HepG2 (cell line): ENCODE measurements around the gene GSDME. TPM values are rescaled to one million over a fixed set of nuclear protein-coding genes. Genes with fewer than 3 reads are reported as not detected.

Source experiments
- ATAC-seq: fragments of 200-7000 bp; cut with Tn5 transposase; 3 replicates; pipeline ENCODE4 v1.9.1; 2020; ENCODE audit warnings: mild to moderate bottlenecking, moderate library complexity
- BruUV-seq: library from RNA; stranded (reverse); fragments of 400-500 nt; replicated peaks from 2 replicates; lab custom pipeline; 2021; lab: Mats Ljungman, UMichigan
- CTCF ChIA-PET: fragments of 300-600 bp; formaldehyde crosslinking; extraction: SDS; loops from one replicate; lab custom pipeline; 2021; ENCODE audit warnings: low total read pairs, inconsistent platforms, low intra/inter-chr PET ratio; lab: Yijun Ruan, JAX
- POLR2A ChIA-PET: fragments of 350-600 bp; sonication (Branson Sonifier 250); formaldehyde crosslinking; loops from one replicate; lab custom pipeline; 2020; ENCODE audit warnings: antibody characterized with exemption, inconsistent platforms; lab: Yijun Ruan, JAX
- DNase-seq: peaks from one replicate; pipeline ENCODE4 v3.0.0-alpha.2; 2015; ENCODE audit warnings: low spot score
- FAIRE-seq: peaks from 3 replicates; lab custom pipeline; 2011; peaks lifted over from hg19 to GRCh38; lab: Jason Lieb, UNC
- H2AFZ ChIP-seq: one replicate; pipeline ENCODE4 v1.6.1; 2011; ENCODE audit warnings: low read length, inconsistent platforms
- H3K27ac ChIP-seq: fragments of 300-600 bp; 3 replicates; pipeline ENCODE4 v1.8.0; 2011; ENCODE audit warnings: mixed run types, mild to moderate bottlenecking, mixed read lengths, low read length, inconsistent platforms; ENCODE audit not compliant: insufficient read depth; ENCODE audit errors: extremely low read length
- H3K27me3 ChIP-seq, 2 experiments: fragments of 200-600 bp in 1 of 2; 2 replicates in 1 of 2; 3 replicates in 1 of 2; pipeline versions ENCODE4 v1.6.0 to v1.8.0; 2011; ENCODE audit warnings: low read length in 2 of 2, mild to moderate bottlenecking in 2 of 2, moderate library complexity in 2 of 2, inconsistent platforms in 1 of 2; ENCODE audit not compliant: insufficient read depth in 2 of 2, control insufficient read depth in 1 of 2
- H3K36me3 ChIP-seq, 2 experiments: fragments of 200-600 bp in 1 of 2; replicated peaks in 1 of 2; 2 replicates in 1 of 2; 3 replicates in 1 of 2; pipeline versions ENCODE4 v1.5.1 to v1.8.0; 2011; ENCODE audit warnings: low read length in 2 of 2, inconsistent platforms in 1 of 2; ENCODE audit not compliant: insufficient read depth in 2 of 2, control insufficient read depth in 1 of 2
- H3K4me1 ChIP-seq: 2 replicates; pipeline ENCODE4 v1.5.1; 2012; ENCODE audit warnings: low read length, inconsistent platforms; ENCODE audit not compliant: insufficient read depth
- H3K4me2 ChIP-seq: 2 replicates; pipeline ENCODE4 v1.6.0; 2011; ENCODE audit warnings: low read depth, low read length, inconsistent platforms
- H3K4me3 ChIP-seq, 3 experiments: fragments of 200-600 bp in 1 of 3; sonication (generic), shearing (Covaris generic) in 1 of 3; replicated peaks in 1 of 3; 2 replicates each; pipeline ENCODE4 v1.5.1; 2011 to 2016; ENCODE audit warnings: low read length in 3 of 3, inconsistent platforms in 2 of 3, low read depth in 2 of 3, mild to moderate bottlenecking in 2 of 3, control low read depth in 1 of 3, mixed read lengths in 1 of 3; ENCODE audit not compliant: insufficient read depth in 1 of 3
- H3K79me2 ChIP-seq: one replicate; pipeline ENCODE4 v1.6.1; 2011; ENCODE audit warnings: low read length, inconsistent platforms; ENCODE audit not compliant: insufficient read depth
- H3K9ac ChIP-seq: 2 replicates; pipeline ENCODE4 v1.6.0; 2011; ENCODE audit warnings: mild to moderate bottlenecking, low read depth, low read length, inconsistent platforms; ENCODE audit not compliant: insufficient read depth
- H3K9me3 ChIP-seq: 2 replicates; pipeline ENCODE4 v1.5.1; 2012; ENCODE audit warnings: mild to moderate bottlenecking, low read length
- H4K20me1 ChIP-seq: 2 replicates; pipeline ENCODE4 v1.6.0; 2011; ENCODE audit warnings: inconsistent platforms, mild to moderate bottlenecking, low read length, moderate library complexity; ENCODE audit not compliant: insufficient read depth
- FOXK2 ChIP-seq: fragments of 450-650 bp; IDR thresholded peaks from 2 replicates; pipeline ENCODE4 v1.6.1; 2016
- KDM4B ChIP-seq: sonication (generic); formaldehyde crosslinking; IDR thresholded peaks from 2 replicates; pipeline ENCODE4 v1.4.0; 2020; ENCODE audit warnings: missing genetic modification reagents
- MTF1 ChIP-seq: sonication (generic); formaldehyde crosslinking; IDR thresholded peaks from 2 replicates; pipeline ENCODE4 v1.5.0; 2020; ENCODE audit warnings: missing genetic modification reagents
- POGK ChIP-seq: sonication (generic); formaldehyde crosslinking; conservative IDR thresholded peaks from 2 replicates; pipeline ENCODE4 v1.8.0; 2022; ENCODE audit warnings: mild to moderate bottlenecking, moderate library complexity, missing genetic modification reagents
- SATB2 ChIP-seq: sonication (generic); formaldehyde crosslinking; IDR thresholded peaks from 2 replicates; pipeline ENCODE4 v1.5.0; 2020; ENCODE audit warnings: missing genetic modification reagents
- SNAI1 ChIP-seq: sonication (generic); formaldehyde crosslinking; IDR thresholded peaks from 2 replicates; pipeline ENCODE4 v1.5.0; 2020; ENCODE audit warnings: mild to moderate bottlenecking, missing genetic modification reagents, borderline replicate concordance
- TOE1 ChIP-seq: sonication (generic); formaldehyde crosslinking; IDR thresholded peaks from 2 replicates; pipeline ENCODE4 v1.4.0; 2020; ENCODE audit warnings: mild to moderate bottlenecking, missing genetic modification reagents
- ZBTB4 ChIP-seq: sonication (generic); formaldehyde crosslinking; IDR thresholded peaks from 2 replicates; pipeline ENCODE4 v1.4.0; 2020; ENCODE audit warnings: missing genetic modification reagents, mild to moderate bottlenecking, borderline replicate concordance
- ZBTB7B ChIP-seq: sonication (generic); formaldehyde crosslinking; IDR thresholded peaks from 2 replicates; pipeline ENCODE4 v1.4.0; 2020; ENCODE audit warnings: missing genetic modification reagents
- ZNF234 ChIP-seq: sonication (generic); formaldehyde crosslinking; conservative IDR thresholded peaks from 2 replicates; pipeline ENCODE4 v1.5.1; 2020; ENCODE audit warnings: mild to moderate bottlenecking, missing genetic modification reagents
- ZNF567 ChIP-seq: sonication (generic); formaldehyde crosslinking; IDR thresholded peaks from 2 replicates; pipeline ENCODE4 v1.8.1; 2023; ENCODE audit warnings: mild to moderate bottlenecking, missing genetic modification reagents, borderline replicate concordance
- ZNF574 ChIP-seq: sonication (generic); formaldehyde crosslinking; IDR thresholded peaks from 2 replicates; pipeline ENCODE4 v1.4.0; 2020; ENCODE audit warnings: missing genetic modification reagents
- ZNF782 ChIP-seq: sonication (generic); formaldehyde crosslinking; IDR thresholded peaks from 2 replicates; pipeline ENCODE4 v1.4.0; 2020; ENCODE audit warnings: missing genetic modification reagents, mild to moderate bottlenecking, borderline replicate concordance
- WGBS: methylation state at CpG from one replicate; pipeline ENCODE4 v1.1.6; 2017; ENCODE audit warnings: low lambda C conversion rate; 5-methylcytosine and 5-hydroxymethylcytosine counted together
- in situ Hi-C: cut with HindIII; loops from 2 replicates; pipeline ENCODE4 v1.10.0; 2017; ENCODE audit warnings: low pct_unique_long_range_greater_than_20kb; ENCODE audit not compliant: extremely low pct_ligation_motif_present
- intact Hi-C: fragments of 100-400 bp; cut with micrococcal nuclease; formaldehyde crosslinking; loops from one replicate; pipeline ENCODE4 v1.10.0; 2022; ENCODE audit not compliant: unreplicated experiment
- polyA plus RNA-seq, 8 experiments: library from polyadenylated mRNA; depleted of rRNA in 3 of 8; stranded (reverse) in 7 of 8; unstranded in 1 of 8; fragments of >200 nt; fragmentation: Illumina TruSeq in 4 of 8; extraction: Trizol in 4 of 8; gene quantifications; 2 replicates each; pipeline versions ENCODE4 v1.2.1 to v1.2.3, GENCODE V29; 2011 to 2016; ENCODE audit warnings: low read depth in 4 of 8, missing spikeins in 1 of 8, mixed read lengths in 1 of 8; ENCODE audit not compliant: insufficient read depth in 1 of 8
- total RNA-seq, 5 experiments: library from RNA; depleted of rRNA; stranded (reverse); fragments of >200 nt; fragmentation: Illumina TruSeq; extraction: Trizol; gene quantifications; 2 replicates each; pipeline ENCODE4 v1.2.3, GENCODE V29; 2016; ENCODE audit warnings: low read depth in 1 of 5

The GSDME gene
- total and polyA plus RNA-seq, 2 of the 13 experiments (the other 11 are each of a cell fraction or from before 2014, with no cell fraction given) = 19.2 to 28.2 TPM

GRCh38 chr7:24728121-24728500 is 29.2 kb downstream of the GSDME start (continued):
- TF ChIP-seq ZNF234 (CRISPR knock-in tag) (no peak), ZBTB4 (CRISPR knock-in tag) (no peak)

- in situ Hi-C loops = no loop called here
- Histone ChIP-seq H3K9me3 (no peaks in the 10 kb centered on the region), H3K27ac (no peak overlapping the region), H3K79me2 (no peaks in the 10 kb centered on the region), H3K4me1 (peaks cover 1% of the 10 kb centered on the region), H2AFZ (no peak overlapping the region), H4K20me1 (no peaks in the 10 kb centered on the region), H3K36me3 (no peaks in the 10 kb centered on the region; a peak in 1 of 5 replicates), H3K27me3 (no peaks in the 10 kb centered on the region), H3K9ac (no peak overlapping the region), H3K4me3 (no peak overlapping the region), H3K4me2 (no peak overlapping the region)
- intact Hi-C loops = no loop called here
- WGBS = 97% methylated on average over 13 of the region's 13 CpGs
- no peak for ATAC-seq
- ChIA-PET POLR2A (no interaction called here), CTCF (no interaction called here)
- no peak for DNase-seq
- BruUV-seq = no TSS peak
- FAIRE-seq = no peak
- TF ChIP-seq FOXK2 (no peak), ZNF574 (CRISPR knock-in tag) (no peak), ZNF567 (no peak), ZBTB7B (CRISPR knock-in tag) (no peak), POGK (CRISPR knock-in tag) (no peak), TOE1 (CRISPR knock-in tag) (no peak), KDM4B (CRISPR knock-in tag) (no peak), SNAI1 (CRISPR knock-in tag) (no peak), SATB2 (CRISPR knock-in tag) (no peak), MTF1 (CRISPR knock-in tag) (no peak), ZNF782 (CRISPR knock-in tag) (no peak)
These were observed 29.8 kb downstream of the GSDME start for GRCh38 chr7:24727154-24728120.
